GM18861 (cell line): ENCODE results near the gene GADD45B.
"Not testable (repeated sequence)": the region's sequence is repeated elsewhere in the genome, so short reads cannot be mapped to it uniquely, and the experiment has no call there.

Experiments
- ATAC-seq: cut with Tn5 transposase; IDR thresholded peaks from one replicate; pipeline ENCODE4 v1.9.1; 2021; ENCODE audit not compliant: unreplicated experiment

GADD45B gene

DNA sequence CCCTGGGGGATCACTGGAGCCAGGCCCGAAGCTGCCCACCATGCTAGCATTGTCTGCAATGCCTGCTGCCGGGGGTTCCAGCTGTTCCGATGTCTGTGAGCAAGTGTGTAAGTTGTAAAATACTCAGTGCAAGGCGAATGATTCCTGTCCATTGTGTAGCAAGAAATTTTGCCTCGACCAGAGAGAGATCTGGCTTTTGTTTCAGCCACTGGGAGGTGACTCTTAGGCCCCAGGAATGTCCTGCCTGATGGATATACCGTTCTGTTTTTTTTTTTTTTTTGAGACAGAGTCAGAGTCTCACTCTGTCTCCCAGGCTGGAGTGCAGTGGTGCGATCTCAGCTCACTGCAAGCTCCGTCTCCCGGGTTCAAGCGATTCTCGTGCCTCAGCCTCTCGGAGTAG lies 7.3 kb upstream of the GADD45B start:
- ATAC-seq: no peak

DNA sequence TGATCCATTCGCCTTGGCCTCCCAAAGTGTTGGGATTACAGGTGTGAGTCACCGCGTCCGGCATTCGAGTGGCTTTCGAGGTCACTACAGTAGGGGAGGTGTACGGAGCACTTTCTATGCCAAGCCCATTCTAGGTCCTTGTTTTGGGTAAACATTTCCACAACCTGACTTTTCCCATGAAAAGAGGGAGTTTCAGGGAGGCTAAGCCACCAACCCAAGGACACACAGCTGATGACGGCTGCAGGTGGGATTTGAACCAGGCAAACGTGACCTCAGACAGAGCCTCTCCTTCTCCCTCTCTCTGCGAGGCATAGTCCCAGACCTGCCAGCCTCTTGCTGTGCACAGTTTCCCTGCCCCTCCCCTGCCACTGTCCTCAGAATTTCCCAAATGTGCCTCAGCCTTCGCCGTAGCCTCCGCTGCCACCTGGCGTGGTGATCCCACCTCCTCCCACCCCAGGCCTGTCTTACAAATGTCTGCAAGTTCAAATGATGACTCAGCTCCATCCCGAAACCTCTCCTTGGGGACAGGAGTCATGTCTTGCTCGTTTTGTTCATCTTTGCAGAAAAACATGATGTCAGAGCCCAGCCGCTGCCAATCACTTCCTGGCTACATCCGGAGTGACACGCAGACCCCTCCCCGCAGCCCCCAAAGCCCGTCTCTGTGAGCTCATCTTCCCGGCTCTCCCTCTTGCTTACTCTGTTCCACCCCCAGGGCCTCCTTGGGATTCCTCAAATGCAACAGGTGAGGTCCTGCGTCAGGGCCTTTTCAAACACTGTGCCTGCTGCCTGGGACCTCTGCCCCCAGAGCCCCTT lies 6.6 kb upstream of the GADD45B start:
- ATAC-seq: no peak

DNA sequence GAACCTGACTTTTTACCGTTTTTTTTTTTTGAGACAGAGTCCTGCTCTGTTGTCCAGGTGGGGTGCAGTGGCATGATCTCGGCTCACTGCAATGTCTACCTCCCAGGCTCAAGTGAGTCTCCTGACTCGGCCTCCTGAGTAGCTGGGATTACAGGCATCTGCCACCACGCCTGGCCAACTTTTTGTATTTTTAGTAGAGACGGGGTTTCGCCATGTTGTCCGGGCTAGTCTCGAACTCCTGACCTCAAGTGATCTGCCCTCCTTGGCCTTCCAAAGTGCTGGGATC lies 6.1 kb upstream of the GADD45B start:
- not testable (repeated sequence) for ATAC-seq

DNA sequence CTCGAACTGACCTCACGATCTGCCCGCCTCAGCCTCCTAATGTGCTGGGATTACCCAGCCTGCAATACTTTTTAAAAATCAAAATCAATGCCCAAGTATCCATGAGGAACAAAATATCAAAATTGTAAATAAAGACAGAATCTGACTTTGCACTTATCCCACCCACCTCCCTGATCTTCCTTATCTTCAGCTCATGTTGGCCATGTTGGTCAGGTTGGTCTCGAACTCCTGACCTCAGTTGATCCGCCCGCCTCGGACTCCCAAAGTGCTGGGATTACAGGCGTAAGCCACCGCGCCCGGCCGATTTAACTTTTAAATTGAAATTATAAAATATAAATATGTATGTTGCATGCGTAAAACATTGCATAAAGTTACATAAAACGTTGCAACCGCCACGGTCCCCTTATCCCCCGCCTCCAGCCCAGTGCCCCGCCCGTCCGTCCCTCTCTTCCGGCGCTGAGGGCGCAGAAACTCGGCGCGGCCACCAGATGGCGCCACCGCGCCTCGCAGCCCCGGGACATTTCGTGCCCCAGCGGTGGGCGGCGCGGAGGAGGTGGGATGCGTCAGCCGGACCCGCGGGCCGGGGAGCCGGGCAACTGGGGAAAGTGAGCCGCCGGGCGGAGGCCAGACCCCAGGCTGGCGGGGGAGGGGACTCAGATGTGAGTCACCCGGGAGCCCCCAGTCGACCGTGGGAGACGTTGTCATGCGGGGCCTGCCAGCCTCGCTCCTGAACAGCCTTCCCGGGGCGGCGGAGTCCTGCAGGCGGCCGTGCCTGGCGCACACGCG lies 1.5 kb upstream of the GADD45B start:
- ATAC-seq: no peak

DNA sequence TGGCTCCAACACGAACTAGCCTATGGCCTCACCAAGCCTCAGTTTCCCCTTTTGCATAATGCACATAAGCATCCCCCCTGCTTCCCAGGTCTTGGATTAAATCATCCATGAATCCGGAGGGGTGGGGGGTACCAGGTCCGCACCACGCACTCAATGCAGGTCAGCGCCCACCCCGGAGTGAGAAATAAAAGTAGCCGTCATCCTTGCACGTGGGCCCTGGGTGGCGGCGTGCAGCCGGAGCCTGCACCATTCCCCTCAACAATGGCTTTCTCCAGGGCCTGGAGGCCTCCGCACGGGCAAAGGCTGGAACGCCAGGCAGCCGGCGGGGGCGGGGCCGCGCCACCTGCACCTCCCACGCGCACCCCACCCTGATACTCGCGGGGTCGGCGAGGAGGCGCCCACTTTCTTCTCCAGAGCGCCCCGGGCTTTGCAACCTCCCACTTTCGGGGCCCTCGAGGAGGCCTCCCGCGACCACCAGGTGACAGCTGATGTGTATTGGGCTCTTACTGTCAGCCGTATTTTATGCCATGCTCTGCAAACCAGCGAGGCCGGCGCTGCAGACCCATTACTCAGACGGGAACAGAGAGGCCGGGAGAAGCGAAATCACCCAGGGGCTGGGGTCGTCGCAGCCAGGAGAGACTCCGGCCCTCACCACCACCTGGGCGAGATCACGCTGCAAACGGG lies 767 bp upstream of the GADD45B start:
- no peak for ATAC-seq

DNA sequence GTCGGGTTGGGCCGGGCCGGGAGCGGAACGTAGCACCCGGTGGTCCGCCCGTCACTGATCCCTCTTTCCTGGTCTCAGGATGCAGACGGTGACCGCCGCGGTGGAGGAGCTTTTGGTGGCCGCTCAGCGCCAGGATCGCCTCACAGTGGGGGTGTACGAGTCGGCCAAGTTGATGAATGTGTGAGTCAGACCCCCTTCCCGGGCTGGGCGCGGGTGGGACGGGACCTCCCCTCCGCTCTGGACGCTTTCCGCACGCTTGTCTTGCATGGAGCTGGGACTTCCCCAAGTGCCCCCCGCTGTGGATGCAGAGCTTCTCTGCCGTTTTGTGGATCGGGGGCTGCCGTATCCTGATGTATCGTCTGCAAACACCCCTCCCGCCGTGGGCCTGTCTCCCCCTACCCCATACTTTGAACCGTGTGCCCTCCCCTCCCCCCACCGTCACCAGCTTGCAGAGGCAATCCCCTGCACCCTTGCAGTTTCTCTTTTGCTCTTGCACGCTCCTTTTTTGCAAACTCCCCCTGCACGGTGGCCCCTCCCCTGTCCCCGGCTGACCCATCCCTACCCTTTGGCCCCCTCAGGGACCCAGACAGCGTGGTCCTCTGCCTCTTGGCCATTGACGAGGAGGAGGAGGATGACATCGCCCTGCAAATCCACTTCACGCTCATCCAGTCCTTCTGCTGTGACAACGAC lies 669 bp downstream of the GADD45B start:
- ATAC-seq: peak; percentile 5

DNA sequence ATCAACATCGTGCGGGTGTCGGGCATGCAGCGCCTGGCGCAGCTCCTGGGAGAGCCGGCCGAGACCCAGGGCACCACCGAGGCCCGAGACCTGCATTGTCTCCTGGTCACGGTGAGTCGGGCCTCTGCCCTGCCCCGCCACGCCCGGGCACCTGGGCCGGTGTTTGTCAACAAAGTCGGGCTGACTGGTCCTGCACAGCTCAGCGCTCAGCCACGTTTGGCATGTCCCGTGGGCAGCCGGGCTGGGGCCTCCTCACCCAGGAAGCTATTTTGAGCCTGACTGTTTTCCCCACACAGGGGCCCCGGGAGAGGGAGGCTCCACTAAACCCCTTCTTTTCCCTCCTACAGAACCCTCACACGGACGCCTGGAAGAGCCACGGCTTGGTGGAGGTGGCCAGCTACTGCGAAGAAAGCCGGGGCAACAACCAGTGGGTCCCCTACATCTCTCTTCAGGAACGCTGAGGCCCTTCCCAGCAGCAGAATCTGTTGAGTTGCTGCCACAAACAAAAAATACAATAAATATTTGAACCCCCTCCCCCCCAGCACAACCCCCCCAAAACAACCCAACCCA lies 1.3 kb downstream of the GADD45B start:
- ATAC-seq: no peak

DNA sequence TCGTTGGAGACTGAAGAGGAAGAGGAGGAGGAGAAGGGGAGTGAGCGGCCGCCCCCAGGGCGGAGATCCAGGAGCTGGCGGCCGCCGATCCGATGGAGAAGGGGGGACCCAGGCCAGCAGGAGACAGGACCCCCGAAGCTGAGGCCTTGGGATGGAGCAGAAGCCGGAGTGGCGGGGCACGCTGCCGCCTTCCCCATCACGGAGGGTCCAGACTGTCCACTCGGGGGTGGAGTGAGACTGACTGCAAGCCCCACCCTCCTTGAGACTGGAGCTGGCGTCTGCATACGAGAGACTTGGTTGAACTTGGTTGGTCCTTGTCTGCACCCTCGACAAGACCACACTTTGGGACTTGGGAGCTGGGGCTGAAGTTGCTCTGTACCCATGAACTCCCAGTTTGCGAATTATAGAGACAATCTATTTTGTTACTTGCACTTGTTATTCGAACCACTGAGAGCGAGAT lies 1.8 kb downstream of the GADD45B start:
- ATAC-seq: no peak

DNA sequence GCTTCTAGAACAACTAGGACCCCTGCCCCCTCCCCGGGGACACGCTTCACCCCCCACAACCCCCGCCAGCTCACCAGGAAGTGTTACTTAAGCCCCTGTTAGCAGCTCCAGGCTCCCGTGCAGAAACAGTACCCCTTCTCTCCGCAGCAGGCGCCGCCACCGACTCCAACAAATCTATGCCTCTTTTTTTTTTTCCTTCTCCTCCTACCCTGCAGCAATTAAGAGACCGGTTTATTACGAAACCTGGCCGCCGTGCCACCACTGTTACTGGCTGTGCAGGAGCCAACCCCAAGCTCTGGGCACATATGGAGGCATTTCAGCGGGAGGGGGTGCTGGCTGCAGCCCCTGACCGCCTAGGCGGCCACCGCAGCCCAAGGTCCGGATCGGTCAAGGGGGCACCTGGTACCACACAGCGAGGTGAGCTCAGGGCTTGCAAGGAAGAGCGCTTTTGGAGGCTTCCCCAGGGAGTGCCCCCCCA lies 2.4 kb downstream of the GADD45B start:
- no peak for ATAC-seq

DNA sequence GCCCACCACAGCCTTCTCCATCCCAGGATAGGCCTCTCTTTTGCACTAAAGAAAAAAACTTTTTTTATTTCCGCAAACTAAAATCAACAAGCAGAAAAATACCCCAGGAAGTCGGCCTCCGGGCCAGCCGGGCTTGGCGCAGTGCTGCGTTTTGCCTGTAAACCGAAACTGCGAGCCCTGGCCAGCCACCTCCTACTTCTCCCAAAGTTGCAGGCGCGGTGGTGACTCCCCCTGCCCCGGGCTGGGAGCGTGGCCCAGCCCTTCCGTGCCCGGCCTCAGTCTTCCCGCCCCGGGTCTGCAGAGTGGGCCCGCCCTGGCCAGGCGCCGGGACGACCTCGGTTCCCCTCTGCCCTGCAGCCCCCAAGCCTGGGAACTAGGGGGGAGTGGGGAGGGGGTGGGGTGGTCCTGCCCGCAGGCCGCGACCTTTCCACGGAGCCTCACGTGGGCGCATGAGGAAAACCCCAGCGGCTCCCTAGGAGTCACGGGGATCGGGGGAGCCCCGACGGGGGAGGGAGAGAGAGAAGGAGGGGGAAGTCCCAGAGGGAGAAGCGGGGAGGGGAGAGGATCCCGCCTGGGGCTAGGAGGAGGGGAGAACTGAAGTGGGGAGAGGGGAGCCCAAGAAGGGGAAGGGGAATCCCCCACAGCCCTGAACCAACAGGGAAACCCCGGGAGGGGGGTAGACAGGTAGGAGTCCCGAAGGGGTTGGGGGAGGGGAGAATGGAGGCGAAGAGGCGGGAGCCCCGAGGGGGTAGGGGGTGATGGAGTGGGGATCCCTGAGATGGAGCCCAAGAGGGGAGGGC lies 3.0 kb downstream of the GADD45B start:
- no peak for ATAC-seq

DNA sequence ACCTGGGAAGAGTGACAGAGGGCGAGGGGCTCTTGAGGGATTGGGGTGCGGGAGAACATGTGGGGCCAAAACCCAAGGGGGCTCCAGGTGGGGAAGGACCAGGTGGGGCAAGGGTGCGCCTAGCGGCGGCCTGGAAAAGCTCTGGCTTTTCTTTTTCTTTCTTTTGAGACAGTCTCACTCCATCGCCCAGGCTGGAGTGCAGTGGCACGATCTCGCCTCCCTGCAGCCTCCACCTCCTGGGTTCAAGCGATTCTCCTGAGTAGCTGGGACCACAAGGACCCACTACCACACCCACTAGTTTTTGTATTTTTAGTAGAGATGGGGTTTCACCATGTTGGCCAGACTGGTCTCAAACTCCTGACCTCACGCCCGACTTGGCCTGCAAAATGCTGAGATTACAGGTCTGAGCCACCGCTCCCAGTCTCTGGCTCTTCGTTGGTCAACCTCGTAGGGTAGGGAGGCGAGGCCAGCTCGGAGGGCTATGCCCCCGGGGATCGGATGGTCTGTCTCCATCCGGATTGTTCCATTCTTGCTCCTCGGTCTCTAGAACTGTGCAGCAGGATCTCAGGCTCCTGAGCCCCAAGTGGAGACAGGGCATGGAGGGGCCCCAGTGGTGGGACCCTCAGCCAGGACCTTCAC lies 3.7 kb downstream of the GADD45B start:
- ATAC-seq: no peak

DNA sequence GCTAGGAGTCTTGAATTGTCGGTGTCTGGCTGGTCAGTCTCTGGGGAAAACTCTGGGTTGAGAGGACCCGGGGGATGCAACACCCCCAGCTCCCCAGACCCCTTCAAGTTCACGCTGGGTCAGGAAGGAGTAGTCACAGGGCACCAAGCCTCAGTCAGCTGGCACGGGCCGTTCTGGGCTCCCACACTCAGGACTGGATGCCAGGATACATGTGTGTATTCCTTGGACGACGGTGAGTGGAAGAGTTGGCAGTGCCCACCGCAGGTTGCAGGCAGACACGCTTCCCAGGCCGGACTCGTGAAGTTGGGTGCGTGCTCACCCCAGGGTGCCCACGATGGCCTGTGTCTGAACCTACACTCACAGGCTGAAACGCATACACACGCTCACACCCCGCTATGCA lies 5.5 kb downstream of the GADD45B start:
- ATAC-seq: no peak

DNA sequence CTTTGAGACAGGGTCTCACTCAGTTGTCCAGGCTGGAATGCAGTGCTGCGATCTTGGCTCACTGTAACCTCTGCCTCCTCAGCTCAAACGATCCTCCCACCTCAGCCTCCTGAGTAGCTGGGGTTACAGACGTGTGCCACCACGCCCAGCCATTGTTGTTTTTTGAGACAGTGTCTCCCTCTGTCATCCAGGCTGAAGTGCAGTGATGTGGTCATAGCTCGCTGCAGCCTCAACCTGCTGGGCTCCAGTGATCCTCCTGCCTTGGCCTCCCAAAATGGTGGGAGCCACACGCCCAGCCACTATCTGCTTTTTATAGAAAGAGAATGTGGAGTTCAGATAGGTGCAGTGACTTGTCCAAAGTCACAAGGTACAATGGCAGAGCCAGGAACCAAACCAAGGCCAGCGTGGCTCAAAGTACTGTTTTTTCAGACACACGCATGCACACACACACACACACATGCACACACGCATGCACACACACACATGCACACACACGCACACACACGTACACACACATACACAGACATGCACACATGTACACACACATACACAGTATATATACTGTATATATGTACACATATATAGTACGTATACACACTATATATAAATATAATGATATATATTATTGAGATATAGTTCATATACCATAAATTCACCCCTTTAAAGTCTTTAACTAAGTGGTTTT lies 6.6 kb downstream of the GADD45B start:
- no peak for ATAC-seq

DNA sequence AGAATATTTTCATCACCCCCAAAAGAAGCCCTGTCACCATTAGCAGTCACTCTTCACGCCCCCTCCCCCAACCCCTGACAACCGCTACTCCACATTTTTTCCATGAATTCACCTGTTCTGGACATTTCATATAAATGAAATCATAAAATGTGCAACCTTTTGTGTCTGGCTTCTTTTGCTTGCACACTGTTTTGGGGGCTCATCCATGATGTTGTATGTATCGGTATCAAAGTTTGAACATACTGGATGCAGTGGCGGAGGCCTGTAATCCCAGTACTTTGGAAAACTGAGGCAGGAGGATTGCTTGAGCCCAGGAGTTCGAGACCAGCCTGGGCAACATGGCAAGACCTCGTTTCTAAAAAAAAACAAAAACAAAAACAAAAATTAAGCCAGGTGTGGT lies 7.2 kb downstream of the GADD45B start:
- ATAC-seq: no peak

DNA sequence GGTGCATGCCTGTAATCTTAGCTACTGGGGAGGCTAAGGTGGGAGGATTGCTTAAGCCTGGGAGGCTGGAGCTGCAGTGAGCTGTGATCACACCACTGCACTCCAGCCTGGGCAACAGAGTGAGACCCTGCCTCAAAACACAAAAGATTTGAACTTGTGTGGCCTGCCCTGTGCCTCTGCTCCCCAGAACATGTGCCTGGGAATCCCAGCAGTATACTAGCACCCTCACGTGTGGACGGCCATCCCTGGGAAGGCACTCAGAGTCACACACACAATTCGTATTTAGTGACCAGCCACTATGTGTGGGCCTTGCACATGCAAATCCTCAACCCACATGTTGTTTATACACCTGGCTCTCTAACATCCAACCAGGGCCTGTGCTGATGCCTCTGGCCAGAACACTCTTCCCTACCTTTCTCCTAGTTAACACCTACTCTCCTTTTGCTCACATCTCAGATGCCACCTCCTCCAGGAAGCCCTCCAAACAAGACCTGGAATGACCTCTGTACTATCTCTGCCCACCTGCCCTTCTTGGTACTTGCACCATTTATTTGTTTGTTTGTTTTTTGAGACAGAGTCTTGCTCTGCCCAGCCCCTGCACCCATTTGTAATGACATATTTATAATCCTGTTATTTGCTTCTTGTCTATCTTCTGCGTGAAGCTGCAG lies 7.7 kb downstream of the GADD45B start:
- no peak for ATAC-seq

DNA sequence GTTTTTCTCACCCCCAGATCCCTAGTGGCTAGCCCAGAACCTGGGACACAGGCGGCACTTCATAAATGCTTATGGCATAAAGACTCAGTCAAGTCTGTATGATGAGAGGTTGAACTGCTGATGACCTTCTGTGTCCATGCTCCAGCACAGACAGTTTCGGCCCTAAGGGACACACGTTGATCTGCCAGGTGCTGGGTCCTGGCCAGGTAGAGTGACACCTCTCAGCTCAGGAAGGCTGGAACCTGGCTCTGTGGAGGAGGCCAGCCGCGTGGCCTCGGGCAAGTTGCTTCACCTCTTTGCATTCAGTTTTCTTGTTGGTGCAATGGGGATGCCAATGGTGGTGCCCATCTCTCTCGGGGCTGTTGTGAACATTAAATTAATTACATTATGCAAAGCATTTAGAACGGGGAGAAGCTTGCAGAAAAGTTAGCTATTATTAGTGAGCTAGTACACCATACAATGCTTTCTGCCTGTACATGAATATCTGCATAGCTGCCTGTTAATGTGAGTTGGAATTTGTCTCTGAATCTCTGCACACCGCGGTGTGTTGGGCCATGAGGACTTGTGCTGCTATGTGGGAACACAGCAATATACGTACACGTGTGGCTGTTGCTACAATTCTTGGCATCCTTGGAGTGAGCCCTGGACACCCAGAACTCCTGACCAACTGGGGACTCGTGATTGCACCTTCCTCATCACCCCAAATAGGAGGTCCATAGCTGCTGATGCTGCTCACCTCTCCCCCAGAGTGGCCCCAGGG lies 8.4 kb downstream of the GADD45B start:
- no peak for ATAC-seq

DNA sequence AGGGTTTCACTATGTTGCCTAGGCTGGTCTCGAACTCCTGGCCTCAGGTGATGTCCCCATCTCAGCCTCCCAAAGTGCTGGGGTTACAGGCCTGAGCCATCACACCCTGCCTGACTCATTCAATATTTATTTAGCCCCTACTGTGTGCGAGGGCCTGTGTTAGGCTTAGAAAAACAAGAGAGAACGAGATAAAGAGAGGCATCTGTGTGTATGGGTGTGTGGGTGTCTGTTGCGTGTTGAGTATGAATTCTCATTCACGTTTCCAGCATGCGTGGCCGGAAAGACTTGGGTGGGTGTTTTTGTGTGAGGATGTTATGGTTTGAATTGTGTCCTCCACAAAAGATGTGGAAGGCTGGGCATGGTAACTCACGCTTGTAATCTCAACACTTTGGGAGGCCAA lies 9.5 kb downstream of the GADD45B start:
- ATAC-seq: no peak

DNA sequence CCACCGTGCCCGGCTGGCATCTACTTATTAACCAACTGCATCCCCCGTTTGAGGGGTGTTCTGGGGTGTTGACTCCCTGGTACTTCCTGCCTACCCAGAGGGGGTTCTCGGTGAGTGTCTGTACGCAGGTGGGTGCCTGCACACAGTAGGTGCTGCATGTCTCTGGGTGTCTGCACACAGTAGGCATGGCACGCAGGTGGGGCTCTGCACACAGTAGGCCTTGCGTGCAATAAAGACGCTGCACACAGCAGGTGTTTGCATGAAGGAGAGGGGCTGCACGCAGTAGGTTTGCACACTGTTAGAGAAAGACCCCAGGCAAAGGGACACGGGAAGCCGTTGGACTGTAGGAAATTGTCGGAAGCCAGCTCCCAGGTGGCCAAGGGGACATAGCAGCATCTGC lies 11.2 kb downstream of the GADD45B start:
- ATAC-seq: no peak
